HG02798 (cell line): ENCODE data around the gene TWIST2.

Experiments used
- ATAC-seq: cut with Tn5 transposase; IDR thresholded peaks from one replicate; pipeline ENCODE4 v1.9.1; 2021; ENCODE audit warnings: mild to moderate bottlenecking; ENCODE audit not compliant: unreplicated experiment, poor library complexity

The TWIST2 gene

GRCh38 chr2:238884812-238885408 lies 37.0 kb downstream of the TWIST2 start:
- ATAC-seq, result no peak

GRCh38 chr2:238886453-238887094 lies 38.7 kb downstream of the TWIST2 start:
- no peak for ATAC-seq

- ATAC-seq, result no peak
These were observed 39.7 kb downstream of the TWIST2 start for GRCh38 chr2:238887616-238888015.

GRCh38 chr2:238888781-238889180 lies 40.9 kb downstream of the TWIST2 start:
- no peak for ATAC-seq

- ATAC-seq, result no peak
These were observed 42.2 kb downstream of the TWIST2 start for GRCh38 chr2:238890131-238890530.

GRCh38 chr2:238890618-238891456 lies 43.0 kb downstream of the TWIST2 start:
- no peak for ATAC-seq

- no peak for ATAC-seq
These were observed 43.7 kb downstream of the TWIST2 start for GRCh38 chr2:238891457-238892203.

GRCh38 chr2:238892204-238892500 lies 44.3 kb downstream of the TWIST2 start:
- no peak for ATAC-seq

- no peak for ATAC-seq
These were observed 44.9 kb downstream of the TWIST2 start for GRCh38 chr2:238892796-238893195.

- no peak for ATAC-seq
These were observed 45.6 kb downstream of the TWIST2 start for GRCh38 chr2:238893349-238894000.

GRCh38 chr2:238894226-238894949 lies 46.5 kb downstream of the TWIST2 start:
- no peak for ATAC-seq

- ATAC-seq, result no peak
These were observed 47.0 kb downstream of the TWIST2 start for GRCh38 chr2:238894950-238895298.

- ATAC-seq, result no peak
These were observed 47.5 kb downstream of the TWIST2 start for GRCh38 chr2:238895361-238895882.

GRCh38 chr2:238895891-238896600 lies 48.2 kb downstream of the TWIST2 start:
- no peak for ATAC-seq

GRCh38 chr2:238896641-238897040 lies 48.8 kb downstream of the TWIST2 start:
- no peak for ATAC-seq

- ATAC-seq, result no peak
These were observed 49.4 kb downstream of the TWIST2 start for GRCh38 chr2:238897122-238897880.

GRCh38 chr2:238897911-238898311 lies 50.0 kb downstream of the TWIST2 start:
- ATAC-seq, result no peak

GRCh38 chr2:238898534-238899281 lies 50.8 kb downstream of the TWIST2 start:
- no peak for ATAC-seq
